ENCODE data around the gene PAIP2B. TPM values are rescaled to one million over a fixed set of nuclear protein-coding genes. Genes with fewer than 3 reads are reported as not detected.

The PAIP2B gene
- total RNA-seq (5.9 TPM), polyA plus RNA-seq (ENCODE audit: insufficient read depth in 1 of 8, insufficient read length in 8 of 8, low replicate concordance in 1 of 8) (1 to 10 TPM; 3.3 to 6.2 (median 4.0) TPM)
- long read RNA-seq, donor 1, full-length matches to known transcripts = 2 of 2 reads
- long read RNA-seq, donor 1, partial matches to known transcripts = 0 of 2 reads
- long read RNA-seq, donor 1, other reads (novel, unspliced or antisense) = 0 of 2 reads
- long read RNA-seq, donor 2 = 0 reads
- long read RNA-seq, donor 3, full-length matches to known transcripts = 2 of 2 reads
- long read RNA-seq, donor 3, partial matches to known transcripts = 0 of 2 reads
- long read RNA-seq, donor 3, other reads (novel, unspliced or antisense) = 0 of 2 reads
- long read RNA-seq, donor 4 = 0 reads
- long read RNA-seq, donor 5, full-length matches to known transcripts = 2 of 2 reads
- long read RNA-seq, donor 5, partial matches to known transcripts = 0 of 2 reads
- long read RNA-seq, donor 5, other reads (novel, unspliced or antisense) = 0 of 2 reads
- long read RNA-seq, donor 6, full-length matches to known transcripts = 1 of 1 reads
- long read RNA-seq, donor 6, partial matches to known transcripts = 0 of 1 reads
- long read RNA-seq, donor 6, other reads (novel, unspliced or antisense) = 0 of 1 reads
- long read RNA-seq, donor 7, full-length matches to known transcripts = 2 of 2 reads
- long read RNA-seq, donor 7, partial matches to known transcripts = 0 of 2 reads
- long read RNA-seq, donor 7, other reads (novel, unspliced or antisense) = 0 of 2 reads
- long read RNA-seq, donor 8, full-length matches to known transcripts = 2 of 2 reads
- long read RNA-seq, donor 8, partial matches to known transcripts = 0 of 2 reads
- long read RNA-seq, donor 8, other reads (novel, unspliced or antisense) = 0 of 2 reads
- long read RNA-seq, donor 9 = 0 reads
- long read RNA-seq, donor 10, full-length matches to known transcripts = 5 of 5 reads
- long read RNA-seq, donor 10, partial matches to known transcripts = 0 of 5 reads
- long read RNA-seq, donor 10, other reads (novel, unspliced or antisense) = 0 of 5 reads
- long read RNA-seq, donor 11 = 0 reads

- Histone ChIP-seq H3K9me3 (replicated peaks; ENCODE audit: control insufficient read depth, low read depth, low read length) (no peaks in the 10 kb centered on the region), H3K4me1 (ENCODE audit: control insufficient read depth, insufficient read depth, low read length) (peaks cover 9% of the 10 kb centered on the region), H3K27me3 (ENCODE audit: control insufficient read depth, insufficient read depth, low read length) (no peaks in the 10 kb centered on the region), H3K27ac (ENCODE audit: low read length) (peak within 1 kb of the TSS; percentile 87), H3K36me3 (ENCODE audit: control insufficient read depth, insufficient read depth, low read length) (no peaks in the 10 kb centered on the region), H3K4me3 (ENCODE audit: low read length) (peak within 1 kb of the TSS; percentile 90)
- 0% methylated on average over 19 of the region's 30 CpGs for WGBS (ENCODE audit: insufficient coverage)
- peak; percentile 100 for DNase-seq
Measured at GRCh38 chr2:71226965-71227560, at the start of gene PAIP2B. TSS of gene PAIP2B (minus strand) at chr2:71227103. CDS start at chr2:71202589, 24,514 bp downstream.

- Histone ChIP-seq H3K4me1 (ENCODE audit: control insufficient read depth, insufficient read depth, low read length) (peaks cover 17% of the 10 kb centered on the region), H3K9me3 (replicated peaks; ENCODE audit: control insufficient read depth, low read depth, low read length) (no peaks in the 10 kb centered on the region), H3K36me3 (ENCODE audit: control insufficient read depth, insufficient read depth, low read length) (no peaks in the 10 kb centered on the region), H3K27me3 (ENCODE audit: control insufficient read depth, insufficient read depth, low read length) (peaks cover 30% of the 10 kb centered on the region), H3K4me3 (ENCODE audit: low read length) (peak overlapping the region; percentile 2), H3K27ac (ENCODE audit: low read length) (no peak overlapping the region)
- 35% methylated on average over 7 of the region's 8 CpGs for WGBS (ENCODE audit: insufficient coverage)
- no peak for DNase-seq
Measured at GRCh38 chr2:71275939-71276310, 49.0 kb upstream of the PAIP2B start.

GRCh38 chr2:71269511-71270090, 42.7 kb upstream of the PAIP2B start:
- H3K27ac ChIP-seq (ENCODE audit: low read length) = no peak overlapping the region
- 81% methylated on average over 8 of the region's 9 CpGs for WGBS (ENCODE audit: insufficient coverage)
- DNase-seq = no peak
- H3K27me3 ChIP-seq (ENCODE audit: control insufficient read depth, insufficient read depth, low read length) = no peaks in the 10 kb centered on the region
- no peaks in the 10 kb centered on the region for H3K9me3 ChIP-seq (replicated peaks; ENCODE audit: control insufficient read depth, low read depth, low read length)
- H3K4me1 ChIP-seq (ENCODE audit: control insufficient read depth, insufficient read depth, low read length) = no peaks in the 10 kb centered on the region
- H3K36me3 ChIP-seq (ENCODE audit: control insufficient read depth, insufficient read depth, low read length) = no peaks in the 10 kb centered on the region
- no peak overlapping the region for H3K4me3 ChIP-seq (ENCODE audit: low read length)

GRCh38 chr2:71263386-71263785, 36.5 kb upstream of the PAIP2B start:
- Histone ChIP-seq H3K9me3 (replicated peaks; ENCODE audit: control insufficient read depth, low read depth, low read length) (no peaks in the 10 kb centered on the region), H3K27me3 (ENCODE audit: control insufficient read depth, insufficient read depth, low read length) (peaks cover 3% of the 10 kb centered on the region), H3K27ac (ENCODE audit: low read length) (no peak overlapping the region), H3K36me3 (ENCODE audit: control insufficient read depth, insufficient read depth, low read length) (no peaks in the 10 kb centered on the region), H3K4me3 (ENCODE audit: low read length) (no peak overlapping the region), H3K4me1 (ENCODE audit: control insufficient read depth, insufficient read depth, low read length) (no peaks in the 10 kb centered on the region)
- DNase-seq = no peak
- WGBS (ENCODE audit: insufficient coverage) = no CpG with 5 or more reads among the region's 6 CpGs

- Histone ChIP-seq H3K27me3 (ENCODE audit: control insufficient read depth, insufficient read depth, low read length) (peaks cover 6% of the 10 kb centered on the region), H3K36me3 (ENCODE audit: control insufficient read depth, insufficient read depth, low read length) (no peaks in the 10 kb centered on the region), H3K27ac (ENCODE audit: low read length) (no peak overlapping the region), H3K9me3 (replicated peaks; ENCODE audit: control insufficient read depth, low read depth, low read length) (no peaks in the 10 kb centered on the region), H3K4me1 (ENCODE audit: control insufficient read depth, insufficient read depth, low read length) (no peaks in the 10 kb centered on the region), H3K4me3 (ENCODE audit: low read length) (no peak overlapping the region)
- DNase-seq = peak; percentile 7
Measured at GRCh38 chr2:71261534-71261933, 34.6 kb upstream of the PAIP2B start.

GRCh38 chr2:71256421-71256820, 29.5 kb upstream of the PAIP2B start:
- Histone ChIP-seq H3K9me3 (replicated peaks; ENCODE audit: control insufficient read depth, low read depth, low read length) (no peaks in the 10 kb centered on the region), H3K27ac (ENCODE audit: low read length) (no peak overlapping the region), H3K4me1 (ENCODE audit: control insufficient read depth, insufficient read depth, low read length) (no peaks in the 10 kb centered on the region), H3K27me3 (ENCODE audit: control insufficient read depth, insufficient read depth, low read length) (peaks cover 6% of the 10 kb centered on the region), H3K36me3 (ENCODE audit: control insufficient read depth, insufficient read depth, low read length) (no peaks in the 10 kb centered on the region), H3K4me3 (ENCODE audit: low read length) (no peak overlapping the region)
- no peak for DNase-seq
- 88% methylated on average over 2 of the region's 3 CpGs for WGBS (ENCODE audit: insufficient coverage)

- 65% methylated on average over 2 of the region's 4 CpGs for WGBS (ENCODE audit: insufficient coverage)
- Histone ChIP-seq H3K27me3 (ENCODE audit: control insufficient read depth, insufficient read depth, low read length) (peaks cover 6% of the 10 kb centered on the region), H3K4me1 (ENCODE audit: control insufficient read depth, insufficient read depth, low read length) (no peaks in the 10 kb centered on the region), H3K4me3 (ENCODE audit: low read length) (no peak overlapping the region), H3K27ac (ENCODE audit: low read length) (no peak overlapping the region), H3K9me3 (replicated peaks; ENCODE audit: control insufficient read depth, low read depth, low read length) (no peaks in the 10 kb centered on the region), H3K36me3 (ENCODE audit: control insufficient read depth, insufficient read depth, low read length) (no peaks in the 10 kb centered on the region)
- no peak for DNase-seq
Measured at GRCh38 chr2:71254776-71255175, 27.9 kb upstream of the PAIP2B start.

- Histone ChIP-seq H3K27ac (ENCODE audit: low read length) (no peak overlapping the region), H3K4me1 (ENCODE audit: control insufficient read depth, insufficient read depth, low read length) (no peaks in the 10 kb centered on the region), H3K9me3 (replicated peaks; ENCODE audit: control insufficient read depth, low read depth, low read length) (no peaks in the 10 kb centered on the region), H3K27me3 (ENCODE audit: control insufficient read depth, insufficient read depth, low read length) (peaks cover 6% of the 10 kb centered on the region), H3K36me3 (ENCODE audit: control insufficient read depth, insufficient read depth, low read length) (no peaks in the 10 kb centered on the region), H3K4me3 (ENCODE audit: low read length) (no peak overlapping the region)
- 100% methylated on average over 1 of the region's 3 CpGs for WGBS (ENCODE audit: insufficient coverage)
- DNase-seq = peak; percentile 13
Measured at GRCh38 chr2:71254078-71254477, 27.2 kb upstream of the PAIP2B start.

GRCh38 chr2:71253476-71253875, 26.6 kb upstream of the PAIP2B start:
- peak; percentile 30 for DNase-seq
- H3K27ac ChIP-seq (ENCODE audit: low read length) = peak overlapping the region; percentile 67
- no peaks in the 10 kb centered on the region for H3K9me3 ChIP-seq (replicated peaks; ENCODE audit: control insufficient read depth, low read depth, low read length)
- H3K4me1 ChIP-seq (ENCODE audit: control insufficient read depth, insufficient read depth, low read length) = no peaks in the 10 kb centered on the region
- no CpG with 5 or more reads among the region's 1 CpG for WGBS (ENCODE audit: insufficient coverage)
- H3K36me3 ChIP-seq (ENCODE audit: control insufficient read depth, insufficient read depth, low read length) = no peaks in the 10 kb centered on the region
- peaks cover 6% of the 10 kb centered on the region for H3K27me3 ChIP-seq (ENCODE audit: control insufficient read depth, insufficient read depth, low read length)
- H3K4me3 ChIP-seq (ENCODE audit: low read length) = no peak overlapping the region
